Measurements from ENCODE around the gene CRYBG2. TPM values are rescaled to one million over a fixed set of nuclear protein-coding genes. Genes with fewer than 3 reads are reported as not detected.
"Not testable (repeated sequence)": the region's sequence is repeated elsewhere in the genome, so short reads cannot be mapped to it uniquely, and the experiment has no call there.

CRYBG2 gene
- total RNA-seq, 2 donors from 2014 or later: 0.95 TPM; not detected in 1

DNA sequence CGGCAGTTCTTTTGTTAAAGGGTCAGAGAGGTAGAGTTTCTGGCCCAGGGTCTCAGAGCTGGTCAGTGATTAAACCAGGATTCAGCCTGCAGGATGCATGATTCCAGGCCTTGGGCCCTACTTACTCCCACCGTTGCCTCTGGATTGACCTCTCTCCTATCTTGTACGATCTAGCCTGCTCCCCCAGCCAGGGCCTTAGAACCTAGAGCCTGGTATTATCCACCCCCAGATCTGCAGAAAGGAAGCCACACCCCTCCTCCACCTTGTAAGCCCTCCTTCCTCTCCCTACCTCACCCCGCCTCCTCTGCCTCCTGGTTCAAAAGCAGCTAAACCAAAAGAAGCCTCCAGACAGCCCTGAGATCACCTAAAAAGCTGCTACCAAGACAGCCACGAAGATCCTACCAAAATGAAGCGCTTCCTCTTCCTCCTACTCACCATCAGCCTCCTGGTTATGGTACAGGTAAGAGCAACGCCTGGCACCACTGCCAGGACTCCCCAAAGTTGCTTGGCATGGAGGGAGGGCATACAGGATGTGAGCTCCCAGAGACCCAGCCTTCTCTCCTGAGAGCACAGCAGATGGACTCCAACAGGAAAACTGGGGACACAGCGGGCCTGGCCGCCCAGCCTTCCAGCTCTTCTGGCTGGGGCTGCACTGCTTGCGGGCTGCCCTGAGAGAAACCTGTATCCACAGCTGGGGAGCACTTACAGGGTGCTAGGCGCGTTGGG is 36.2 kb downstream of the CRYBG2 start, which contains the start of gene CD52:
Gene CD52 (plus strand): TSS at position 347 of the 726 bp plus-strand sequence. CDS start 60 bp downstream, at position 407.
- ATAC-seq (peak; percentile 45 to 50), DNase-seq (ENCODE audit: low spot score) (no peak)
- peaks cover 60 to 66% of the 10 kb centered on the region in 2 donors for H3K4me1 Mint-ChIP-seq (ENCODE audit: low read depth in 2 of 2)
- no peaks in the 10 kb centered on the region for H3K9me3 Mint-ChIP-seq
- H3K27ac Mint-ChIP-seq: peak within 1 kb of the TSS; percentile 56 to 86
- peak within 1 kb of the TSS; percentile 82 for H3K4me3 Mint-ChIP-seq
- no peaks in the 10 kb centered on the region for H3K36me3 Mint-ChIP-seq
- H3K27me3 Mint-ChIP-seq: no peaks in the 10 kb centered on the region

DNA sequence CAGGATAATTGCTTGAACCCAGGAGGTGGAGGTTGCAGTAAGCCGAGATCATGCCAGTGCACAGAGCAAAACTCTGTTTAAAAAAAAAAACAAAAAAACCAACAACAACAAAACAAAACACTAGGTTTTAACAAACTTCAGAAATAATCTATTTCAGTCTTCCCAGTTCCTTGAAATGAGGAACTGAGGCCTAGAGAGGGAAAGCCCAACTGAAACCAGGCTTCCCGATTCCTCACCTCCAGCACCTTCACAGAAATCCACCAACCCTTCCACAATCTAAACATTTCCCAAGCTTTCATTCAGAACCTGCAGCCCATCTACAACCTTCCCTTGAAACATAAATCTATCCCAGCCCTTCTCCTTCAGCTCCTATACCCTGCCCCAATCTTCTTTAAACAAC is 36.8 kb downstream of the CRYBG2 start:
- peaks cover 60 to 61% of the 10 kb centered on the region in 2 donors for H3K4me1 Mint-ChIP-seq (ENCODE audit: low read depth in 2 of 2)
- H3K36me3 Mint-ChIP-seq: no peaks in the 10 kb centered on the region
- no peak for ATAC-seq
- no peak for DNase-seq (ENCODE audit: low spot score)
- no peaks in the 10 kb centered on the region for H3K9me3 Mint-ChIP-seq
- peak overlapping the region; percentile 1 to 56 for H3K27ac Mint-ChIP-seq
- H3K27me3 Mint-ChIP-seq: no peaks in the 10 kb centered on the region
- H3K4me3 Mint-ChIP-seq: peak overlapping the region; percentile 82

DNA sequence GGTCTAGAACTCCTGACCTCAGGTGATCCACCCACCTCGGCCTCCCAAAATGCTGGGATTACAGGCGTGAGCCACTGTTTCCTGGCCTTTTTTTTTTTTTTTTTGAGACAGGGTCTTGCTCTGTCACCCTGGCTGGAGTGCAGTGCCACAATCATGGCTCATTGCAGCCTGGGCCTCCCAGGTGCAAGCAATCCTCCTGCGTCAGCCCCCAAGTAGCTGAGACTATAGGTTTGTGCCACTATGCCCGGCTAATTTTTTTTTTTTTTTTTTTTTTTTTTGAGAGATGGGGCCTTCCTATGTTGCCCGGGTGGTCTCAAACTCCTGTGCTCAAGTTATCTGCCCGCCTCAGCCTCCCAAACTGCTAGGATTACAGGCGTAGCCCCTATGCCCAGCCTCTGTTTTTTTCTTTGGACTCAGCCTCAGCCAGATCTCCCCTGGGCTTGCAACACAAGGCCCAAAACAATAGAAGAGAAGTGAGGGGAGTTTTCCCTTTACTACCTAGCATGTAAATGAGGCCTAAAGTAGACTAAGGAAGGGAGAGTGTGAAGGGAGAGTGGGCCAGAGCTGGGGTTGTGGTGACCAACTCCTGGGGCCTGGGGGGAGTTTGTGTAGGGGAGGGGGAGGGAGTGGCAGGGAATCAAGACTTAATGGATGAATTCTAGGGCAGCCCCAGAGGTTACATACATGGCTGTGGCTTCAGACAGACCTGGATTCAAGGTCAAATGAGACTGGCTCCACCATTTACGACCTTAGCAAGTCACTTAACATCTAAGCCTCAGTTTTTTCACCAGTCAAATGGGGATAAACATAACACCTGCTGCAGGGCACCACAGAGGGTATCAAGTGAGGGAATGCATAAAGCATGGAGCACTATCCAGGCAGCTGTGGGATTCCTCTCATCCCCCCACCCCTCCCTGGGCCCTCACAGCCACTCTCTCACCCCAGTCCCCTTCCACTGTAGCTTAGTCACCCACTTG is 37.8 kb downstream of the CRYBG2 start:
- Mint-ChIP-seq H3K27me3 (no peaks in the 10 kb centered on the region), H3K4me3 (peak overlapping the region; percentile 28), H3K27ac (peak overlapping the region in 1 of 2 donors; percentile 56), H3K4me1 (ENCODE audit: low read depth in 2 of 2) (peaks cover 55 to 61% of the 10 kb centered on the region in 2 donors), H3K36me3 (no peaks in the 10 kb centered on the region), H3K9me3 (no peaks in the 10 kb centered on the region)
- DNase-seq (ENCODE audit: low spot score) (no peak), ATAC-seq (no peak)

DNA sequence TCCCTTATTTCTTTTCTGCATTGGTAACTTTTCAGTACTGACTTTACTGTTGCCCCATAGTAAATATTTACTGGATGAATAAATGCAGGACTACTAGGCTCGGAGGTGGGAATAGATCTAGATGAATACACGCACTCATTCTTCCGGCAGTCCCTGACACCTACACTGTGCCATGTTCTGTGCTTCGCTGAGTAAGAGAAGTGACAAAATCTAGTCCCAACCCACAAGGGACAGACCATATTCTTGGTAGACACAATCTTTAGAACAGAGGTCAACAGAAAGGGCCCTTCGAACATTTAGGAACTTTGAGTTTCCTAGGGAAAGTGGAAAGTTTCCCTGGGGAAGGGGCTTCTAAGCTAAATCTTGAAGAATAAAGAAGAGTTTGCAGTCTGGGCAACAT is 39.4 kb downstream of the CRYBG2 start:
- Mint-ChIP-seq H3K36me3 (no peaks in the 10 kb centered on the region), H3K4me3 (peak overlapping the region; percentile 28), H3K27me3 (no peaks in the 10 kb centered on the region), H3K9me3 (no peaks in the 10 kb centered on the region), H3K4me1 (ENCODE audit: low read depth in 2 of 2) (peaks cover 46 to 55% of the 10 kb centered on the region in 2 donors), H3K27ac (peak overlapping the region; percentile 56 to 72)
- DNase-seq (ENCODE audit: low spot score) (no peak), ATAC-seq (no peak)

DNA sequence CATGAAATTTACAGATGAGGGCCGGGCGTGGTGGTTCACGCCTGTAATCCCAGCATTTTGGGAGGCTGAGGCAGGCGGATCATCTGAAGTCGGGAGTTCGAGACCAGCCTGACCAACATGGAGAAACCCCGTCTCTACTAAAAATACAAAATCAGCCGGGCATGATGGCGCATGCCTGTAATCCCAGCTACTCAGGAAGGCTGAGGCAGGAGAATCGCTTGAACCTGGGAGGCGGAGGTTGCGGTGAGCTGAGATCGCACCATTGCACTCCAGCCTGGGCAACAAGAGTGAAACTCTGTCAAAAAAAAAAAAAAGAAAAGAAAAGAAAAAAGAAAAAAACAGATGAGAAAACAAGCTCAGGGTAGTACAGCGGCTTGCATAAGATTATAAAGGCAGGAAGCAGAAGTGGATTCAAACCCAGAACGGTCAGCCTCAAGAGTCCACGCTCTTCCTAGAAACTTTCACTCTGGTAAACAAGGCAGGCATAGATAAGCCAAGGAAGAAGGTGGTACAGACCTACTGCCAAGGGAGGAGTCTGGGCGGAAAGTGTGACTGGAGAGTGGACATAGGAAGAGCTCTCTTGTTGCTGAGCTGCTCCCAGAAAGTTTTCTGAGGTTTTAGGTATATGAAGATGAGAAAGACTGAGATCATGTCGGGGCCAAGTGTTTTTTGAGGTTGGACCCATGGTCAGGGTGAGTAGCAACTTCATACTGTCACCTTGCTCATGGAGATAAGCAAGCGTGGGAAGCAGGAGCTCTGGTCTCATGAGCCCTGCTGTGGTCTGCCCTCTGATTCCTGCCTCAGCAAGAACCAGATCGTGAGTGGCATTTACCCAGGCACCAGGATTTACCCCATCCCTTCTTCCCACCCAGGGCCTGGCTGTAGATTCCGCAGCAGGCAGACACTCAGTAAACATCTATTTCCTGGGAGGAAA is 45.7 kb downstream of the CRYBG2 start:
- not testable (repeated sequence) for DNase-seq (ENCODE audit: low spot score)

DNA sequence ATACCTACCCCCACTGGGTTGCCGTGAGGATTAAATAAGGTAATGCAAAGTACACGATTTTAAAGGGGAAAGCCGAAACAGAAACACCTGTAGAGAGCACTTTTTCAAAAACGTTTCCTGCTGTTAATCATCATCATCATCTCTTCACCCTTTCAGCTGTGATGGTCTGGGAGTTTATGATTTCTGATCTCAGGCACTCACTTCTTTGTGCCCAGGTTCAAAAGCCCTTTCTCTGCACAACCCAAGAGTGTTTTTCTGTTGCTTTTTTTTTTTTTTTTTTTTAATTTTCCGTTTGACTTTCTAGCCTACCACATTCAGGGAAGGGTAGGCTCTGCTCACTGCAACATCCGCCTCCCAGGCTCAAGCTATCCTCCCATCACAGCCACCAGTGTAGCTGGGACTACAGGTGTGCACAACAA is 46.6 kb downstream of the CRYBG2 start:
- Mint-ChIP-seq H3K27ac (peak overlapping the region; percentile 74 to 97), H3K9me3 (no peaks in the 10 kb centered on the region), H3K4me1 (ENCODE audit: low read depth in 2 of 2) (peaks cover 12 to 22% of the 10 kb centered on the region in 2 donors), H3K36me3 (no peaks in the 10 kb centered on the region), H3K27me3 (no peaks in the 10 kb centered on the region), H3K4me3 (peak overlapping the region; percentile 96)
- DNase-seq (ENCODE audit: low spot score): no peak
- no peak for ATAC-seq

More for the DNA sequence above, 45.7 kb downstream of the CRYBG2 start:
- Mint-ChIP-seq H3K4me1 (ENCODE audit: low read depth in 2 of 2) (peaks cover 16 to 25% of the 10 kb centered on the region in 2 donors), H3K27ac (peak overlapping the region; percentile 74)
- H3K27me3 Mint-ChIP-seq, H3K4me3 Mint-ChIP-seq, H3K9me3 Mint-ChIP-seq, ATAC-seq, H3K36me3 Mint-ChIP-seq: not testable (repeated sequence)

DNA sequence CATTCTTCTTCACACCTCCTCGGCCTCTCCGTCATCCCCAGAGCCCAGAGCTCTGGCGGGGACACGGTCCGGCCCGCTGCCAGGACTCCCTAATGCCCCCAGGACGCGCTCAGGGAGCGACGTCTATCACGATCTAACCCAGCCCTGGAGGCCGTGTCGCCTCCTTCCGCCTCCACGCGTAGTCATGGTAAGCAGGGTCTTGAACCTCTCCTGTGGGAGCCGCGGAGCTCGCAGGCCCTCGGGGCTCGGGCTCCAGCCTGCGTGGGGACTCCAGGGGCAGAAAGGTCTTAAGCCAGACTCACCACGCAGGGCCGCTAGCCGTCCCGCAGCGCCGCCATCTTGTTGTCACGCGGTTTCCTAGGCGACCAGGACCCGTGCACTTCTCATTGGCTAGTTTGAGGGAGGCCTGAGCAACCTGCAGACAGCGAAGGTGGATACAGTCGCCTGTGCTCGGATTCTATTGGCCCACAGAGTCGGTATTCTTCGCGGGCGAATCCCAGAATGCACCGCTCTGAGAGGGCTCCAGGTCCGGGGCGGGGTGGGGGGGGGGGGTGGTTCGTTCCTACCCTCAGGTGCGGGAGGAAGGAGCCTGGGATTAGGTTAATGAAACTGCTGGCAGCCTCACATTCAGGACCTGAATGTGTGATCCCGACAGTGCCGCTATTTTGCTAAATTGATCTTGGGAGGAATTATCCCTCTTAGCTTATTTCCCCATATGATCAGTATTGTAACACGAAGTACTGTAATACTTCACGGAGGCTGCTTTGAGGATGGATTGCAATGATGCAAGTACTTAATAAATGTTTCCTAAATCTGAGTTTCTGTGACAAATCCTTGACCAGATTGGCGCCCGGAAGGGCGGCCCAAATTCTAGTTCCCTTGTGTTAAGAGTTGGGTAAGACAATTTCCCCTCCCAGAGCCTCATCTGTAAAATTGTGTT is 47.4 kb downstream of the CRYBG2 start, which contains the start of gene UBXN11:
Gene UBXN11 (minus strand): TSS at position 347 of the 940 bp plus-strand sequence. CDS start 3,753 bp downstream, outside the sequence.
- Mint-ChIP-seq H3K27me3 (no peaks in the 10 kb centered on the region), H3K9me3 (no peaks in the 10 kb centered on the region), H3K4me1 (ENCODE audit: low read depth in 2 of 2) (peaks cover 12 to 17% of the 10 kb centered on the region in 2 donors), H3K27ac (peak within 1 kb of the TSS; percentile 74 to 97), H3K36me3 (no peaks in the 10 kb centered on the region), H3K4me3 (peak within 1 kb of the TSS; percentile 96)
- ATAC-seq (peak; percentile 100), DNase-seq (ENCODE audit: low spot score) (peak; percentile 94)

DNA sequence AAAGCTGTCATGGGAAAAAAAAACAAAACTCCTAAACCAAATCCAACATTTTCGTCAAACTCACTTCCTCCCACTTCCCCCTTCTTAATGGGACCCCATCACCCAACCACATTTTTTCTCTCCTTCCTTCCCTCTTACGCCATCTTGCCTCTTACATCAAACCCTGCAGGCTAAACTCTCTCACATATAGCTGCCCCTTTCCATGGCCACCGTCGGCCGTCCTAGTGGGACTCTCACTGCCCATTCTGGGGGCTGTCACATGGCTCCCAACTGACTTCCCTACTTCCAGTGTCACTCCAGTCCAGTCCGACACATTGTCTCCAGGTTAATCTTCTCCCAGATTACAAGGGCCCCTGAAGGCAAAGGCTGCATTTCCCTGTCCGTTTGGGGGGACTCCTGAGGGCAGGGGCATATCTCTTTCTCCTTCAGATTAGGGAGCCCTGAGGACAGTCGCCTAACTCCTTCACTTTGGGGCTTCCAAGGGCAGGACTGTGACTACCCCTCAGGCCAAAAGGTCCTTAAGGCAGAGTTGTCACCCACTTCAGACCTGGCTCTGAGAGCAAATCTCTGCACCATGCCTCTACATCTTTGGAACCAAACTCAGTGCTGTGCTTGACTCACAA is 48.2 kb downstream of the CRYBG2 start:
- Mint-ChIP-seq H3K9me3 (no peaks in the 10 kb centered on the region), H3K4me3 (peak overlapping the region; percentile 96), H3K36me3 (no peaks in the 10 kb centered on the region), H3K27me3 (no peaks in the 10 kb centered on the region), H3K4me1 (ENCODE audit: low read depth in 2 of 2) (peaks cover 12 to 17% of the 10 kb centered on the region in 2 donors), H3K27ac (peak overlapping the region; percentile 74 to 97)
- no peak for DNase-seq (ENCODE audit: low spot score)
- ATAC-seq: no peak

DNA sequence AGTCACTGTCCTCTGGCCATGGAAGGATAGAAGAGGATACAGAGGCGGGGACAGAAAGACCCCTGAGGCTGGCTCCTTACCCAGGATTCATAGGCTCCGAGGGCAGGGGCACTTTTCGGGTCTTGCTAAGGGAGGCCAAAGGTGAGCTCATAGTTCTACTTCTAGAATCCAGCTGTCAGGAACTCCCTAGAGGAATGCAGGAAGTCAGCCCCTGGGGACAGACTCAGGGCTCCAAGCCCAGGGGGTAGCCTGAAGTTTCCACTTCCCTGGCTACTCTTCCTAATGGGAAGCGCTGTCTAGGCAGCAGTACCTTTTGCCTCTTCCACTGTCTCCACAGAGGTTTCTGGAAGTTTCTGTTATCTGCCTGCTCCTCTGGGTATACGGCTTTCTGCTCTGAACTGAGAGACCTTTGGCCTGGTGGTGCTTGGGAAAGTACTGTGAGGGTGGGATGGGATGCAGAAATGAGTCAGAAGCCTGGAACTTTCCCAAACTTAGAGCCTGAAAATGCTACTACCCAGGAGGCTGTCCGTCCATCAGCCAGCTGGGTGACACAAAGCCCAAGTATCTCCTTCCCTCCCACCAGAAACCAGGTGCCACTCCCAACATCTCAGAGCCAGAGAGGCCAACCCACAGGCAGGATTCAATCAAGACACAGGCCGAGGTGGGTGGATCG is 51.1 kb downstream of the CRYBG2 start:
- Mint-ChIP-seq H3K4me3 (no peak overlapping the region), H3K27me3 (no peaks in the 10 kb centered on the region), H3K36me3 (no peaks in the 10 kb centered on the region), H3K27ac (no peak overlapping the region), H3K9me3 (no peaks in the 10 kb centered on the region), H3K4me1 (ENCODE audit: low read depth in 2 of 2) (peaks cover 12 to 14% of the 10 kb centered on the region in 2 donors)
- ATAC-seq (no peak), DNase-seq (ENCODE audit: low spot score) (no peak)

DNA sequence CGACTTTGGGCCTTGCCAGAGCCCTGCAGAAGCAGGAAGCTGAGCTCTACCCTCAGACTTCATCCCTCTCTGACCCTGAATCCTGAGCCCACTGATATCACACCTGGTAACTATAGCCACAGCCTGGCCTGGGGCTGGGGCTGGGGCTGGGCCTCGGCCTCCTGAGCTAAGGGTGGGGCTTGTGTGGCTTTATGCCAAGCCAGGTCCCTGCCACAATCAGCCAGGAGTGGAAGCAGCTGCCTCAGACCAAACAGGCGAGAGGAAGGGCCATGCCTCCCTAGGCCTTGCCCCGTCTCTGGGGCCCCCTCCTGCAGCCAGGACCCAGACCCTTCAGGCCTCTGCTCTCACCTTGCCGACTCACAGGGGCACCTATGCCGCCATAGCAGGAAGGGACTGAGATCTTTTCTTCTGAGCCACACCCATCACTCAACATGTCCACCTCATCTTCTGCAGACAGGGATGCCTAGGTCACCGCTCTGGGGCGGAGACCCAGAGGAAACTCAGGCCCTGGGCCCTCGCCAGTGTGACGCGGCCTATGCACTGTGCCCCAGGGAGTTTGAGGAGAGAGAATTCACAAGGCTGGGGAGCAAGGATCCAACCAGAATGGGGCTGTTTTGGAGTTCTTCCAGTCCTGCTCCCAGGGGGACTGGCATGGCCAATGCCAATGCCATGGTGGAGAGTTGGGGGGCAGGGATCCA is 53.2 kb downstream of the CRYBG2 start:
- Mint-ChIP-seq H3K4me3 (no peak overlapping the region), H3K4me1 (ENCODE audit: low read depth in 2 of 2) (peaks cover 3 to 4% of the 10 kb centered on the region in 2 donors), H3K27me3 (no peaks in the 10 kb centered on the region), H3K9me3 (no peaks in the 10 kb centered on the region), H3K27ac (peak overlapping the region in 1 of 2 donors; percentile 60), H3K36me3 (no peaks in the 10 kb centered on the region)
- DNase-seq (ENCODE audit: low spot score) (no peak), ATAC-seq (no peak)

DNA sequence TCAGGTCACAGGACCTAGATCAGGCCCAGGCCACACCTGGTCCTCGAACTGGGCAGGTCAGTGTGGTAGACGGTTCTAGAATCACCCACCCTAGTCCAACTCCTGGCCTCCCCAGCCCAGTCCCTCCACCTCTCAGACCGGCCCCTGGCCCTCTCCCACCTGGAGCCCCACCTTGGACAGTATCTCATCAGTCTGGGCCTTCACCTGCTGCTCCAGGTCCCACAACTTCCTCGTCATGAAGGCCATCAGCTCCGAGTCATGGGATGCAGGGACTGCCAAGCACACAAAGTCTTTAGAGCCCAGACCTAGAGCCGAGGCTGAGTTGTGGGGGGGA is 56.2 kb downstream of the CRYBG2 start:
- Mint-ChIP-seq H3K27me3 (no peaks in the 10 kb centered on the region), H3K4me1 (ENCODE audit: low read depth in 2 of 2) (peaks cover 0 to 3% of the 10 kb centered on the region in 2 donors), H3K9me3 (no peaks in the 10 kb centered on the region), H3K4me3 (no peak overlapping the region), H3K36me3 (no peaks in the 10 kb centered on the region), H3K27ac (no peak overlapping the region)
- ATAC-seq: peak in 1 of 2 donors; percentile 24
- no peak for DNase-seq (ENCODE audit: low spot score)
